ENCODE results near the gene LARGE2.

LARGE2 gene

DNA sequence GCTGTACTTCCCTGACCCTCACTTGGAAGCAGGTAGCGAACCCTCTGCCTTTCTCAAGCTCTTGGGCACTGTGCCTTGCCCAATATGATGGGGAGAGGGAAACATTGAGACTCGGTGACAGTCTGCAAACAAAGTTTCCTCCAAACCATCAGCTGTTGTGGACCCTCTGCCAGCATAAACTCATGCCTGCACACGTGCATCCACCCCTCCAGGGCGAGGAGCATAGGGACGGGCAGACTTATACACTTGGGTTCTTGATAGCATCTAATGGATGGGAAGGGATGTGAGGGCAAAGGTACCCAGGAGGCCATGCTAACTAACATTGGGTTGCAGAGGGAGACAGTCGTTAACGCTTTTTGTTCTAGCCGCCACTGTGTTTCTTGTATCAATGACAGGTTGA, 45.2 kb upstream of the LARGE2 start (continued):
- TF ChIP-seq TCF7L2 (IDR thresholded peaks at IDR 0.05; ENCODE audit: borderline replicate concordance, low read depth, low read length) (no peak), ZNF561 (tag by site-specific recombination; IDR thresholded peaks at IDR 0.05; ENCODE audit: borderline replicate concordance) (no peak), ZFP69B (tag by site-specific recombination; IDR thresholded peaks at IDR 0.05) (no peak), GFI1B (tag by site-specific recombination; IDR thresholded peaks at IDR 0.05) (no peak), KLF7 (tag by site-specific recombination; IDR thresholded peaks at IDR 0.05; ENCODE audit: borderline replicate concordance) (no peak), ZNF48 (tag by site-specific recombination; IDR thresholded peaks at IDR 0.05) (no peak), ZNF2 (tag by site-specific recombination; IDR thresholded peaks at IDR 0.05) (no peak), ZNF239 (tag by site-specific recombination; IDR thresholded peaks at IDR 0.05) (no peak)
- TF ChIP-seq, protein P1, sequence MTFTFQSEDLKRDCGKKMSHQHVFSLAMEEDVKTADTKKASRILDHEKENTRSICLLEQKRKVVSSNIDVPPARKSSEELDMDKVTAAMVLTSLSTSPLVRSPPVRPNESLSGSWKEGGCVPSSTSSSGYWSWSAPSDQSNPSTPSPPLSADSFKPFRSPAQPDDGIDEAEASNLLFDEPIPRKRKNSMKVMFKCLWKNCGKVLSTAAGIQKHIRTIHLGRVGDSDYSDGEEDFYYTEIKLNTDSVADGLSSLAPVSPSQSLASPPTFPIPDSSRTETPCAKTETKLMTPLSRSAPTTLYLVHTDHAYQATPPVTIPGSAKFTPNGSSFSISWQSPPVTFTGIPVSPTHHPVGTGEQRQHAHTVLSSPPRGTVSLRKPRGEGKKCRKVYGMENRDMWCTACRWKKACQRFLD (tag by site-specific recombination; IDR thresholded peaks at IDR 0.05), result no peak
- TF ChIP-seq, protein P2, sequence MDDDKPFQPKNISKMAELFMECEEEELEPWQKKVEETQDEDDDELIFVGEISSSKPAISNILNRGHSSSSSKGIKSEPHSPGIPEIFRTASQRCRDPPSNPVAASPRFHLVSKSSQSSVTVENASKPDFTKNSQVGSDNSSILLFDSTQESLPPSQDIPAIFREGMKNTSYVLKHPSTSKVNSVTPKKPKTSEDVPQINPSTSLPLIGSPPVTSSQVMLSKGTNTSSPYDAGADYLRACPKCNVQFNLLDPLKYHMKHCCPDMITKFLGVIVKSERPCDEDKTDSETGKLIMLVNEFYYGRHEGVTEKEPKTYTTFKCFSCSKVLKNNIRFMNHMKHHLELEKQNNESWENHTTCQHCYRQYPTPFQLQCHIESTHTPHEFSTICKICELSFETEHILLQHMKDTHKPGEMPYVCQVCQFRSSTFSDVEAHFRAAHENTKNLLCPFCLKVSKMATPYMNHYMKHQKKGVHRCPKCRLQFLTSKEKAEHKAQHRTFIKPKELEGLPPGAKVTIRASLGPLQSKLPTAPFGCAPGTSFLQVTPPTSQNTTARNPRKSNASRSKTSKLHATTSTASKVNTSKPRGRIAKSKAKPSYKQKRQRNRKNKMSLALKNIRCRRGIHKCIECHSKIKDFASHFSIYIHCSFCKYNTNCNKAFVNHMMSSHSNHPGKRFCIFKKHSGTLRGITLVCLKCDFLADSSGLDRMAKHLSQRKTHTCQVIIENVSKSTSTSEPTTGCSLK (tag by site-specific recombination; IDR thresholded peaks at IDR 0.05), result no peak

GRCh38 chr11:45877845-45878244, 44.6 kb upstream of the LARGE2 start:
- H3K4me3 ChIP-seq (ENCODE audit: low read depth, low read length), result no peak overlapping the region
- no peaks in the 10 kb centered on the region for H3K4me1 ChIP-seq (ENCODE audit: control insufficient read depth, insufficient read depth, low read length)
- H3K9me3 ChIP-seq (ENCODE audit: control insufficient read depth, insufficient read depth, low read depth, low read length), result no peaks in the 10 kb centered on the region
- no peak for TF ChIP-seq ZBTB21 (tag by site-specific recombination; IDR thresholded peaks at IDR 0.05)
- no peak overlapping the region for H3K27ac ChIP-seq (ENCODE audit: extremely low read depth, low read depth, low read length)
- CTCF ChIA-PET, result interaction anchor here (0.6 to 0.7 kb wide), 2 partner anchors 16 to 44 kb away, joined by 3 read pairs; no protein-coding TSS in a partner anchor
- H3K36me3 ChIP-seq (ENCODE audit: control insufficient read depth in 2 of 2, insufficient read depth in 1 of 2, low read length in 2 of 2), result peaks cover 0 to 37% of the 10 kb centered on the region in 2 experiments; a peak in 1 of 3 replicates
- POLR2A ChIA-PET, result no interaction called here

GRCh38 chr11:45879803-45880686, 42.4 kb upstream of the LARGE2 start:
- CTCF ChIA-PET, result interaction anchor here (0.5 to 0.9 kb wide), 5 partner anchors 8 to 127 kb away, joined by 3 to 5 read pairs (median 3); no protein-coding TSS in a partner anchor
- peaks cover 0 to 31% of the 10 kb centered on the region in 2 experiments; a peak in 1 of 3 replicates for H3K36me3 ChIP-seq (ENCODE audit: control insufficient read depth in 2 of 2, insufficient read depth in 1 of 2, low read length in 2 of 2)
- POLR2A ChIA-PET, result no interaction called here
- H3K27ac ChIP-seq (ENCODE audit: extremely low read depth, low read depth, low read length), result no peak overlapping the region
- no peak overlapping the region for H3K4me3 ChIP-seq (ENCODE audit: low read depth, low read length)
- no peaks in the 10 kb centered on the region for H3K4me1 ChIP-seq (ENCODE audit: control insufficient read depth, insufficient read depth, low read length)
- no peaks in the 10 kb centered on the region for H3K9me3 ChIP-seq (ENCODE audit: control insufficient read depth, insufficient read depth, low read depth, low read length)
- no peak for TF ChIP-seq HOXD13 (CRISPR knock-in tag; IDR thresholded peaks at IDR 0.05; ENCODE audit: borderline replicate concordance)
- TF ChIP-seq ZNF600 (tag by site-specific recombination; IDR thresholded peaks at IDR 0.05), result peak; percentile 44; the same call in 1 of the 2 replicates
- TF ChIP-seq ZNF629 (tag by site-specific recombination; IDR thresholded peaks at IDR 0.05), result peak; percentile 56
- no peak for TF ChIP-seq ZXDB (tag by site-specific recombination; IDR thresholded peaks at IDR 0.05)
- TF ChIP-seq WT1 (tag by site-specific recombination; IDR thresholded peaks at IDR 0.05), result no peak
- no peak for TF ChIP-seq ZNF664 (tag by site-specific recombination; IDR thresholded peaks at IDR 0.05)
- 0 out of 2 replicates have a peak, but pooled peaks have one; percentile 49 for TF ChIP-seq ZNF366 (tag by site-specific recombination; conservative IDR thresholded peaks at IDR 0.05)
- TF ChIP-seq ZNF660 (tag by site-specific recombination; IDR thresholded peaks at IDR 0.05), result peak; percentile 69; the same call in 1 of the 2 replicates
- TF ChIP-seq ZEB2 (tag by site-specific recombination; IDR thresholded peaks at IDR 0.05), result peak; percentile 58
- peak; percentile 66 for TF ChIP-seq ZNF184 (tag by site-specific recombination; IDR thresholded peaks at IDR 0.05)
- TF ChIP-seq, protein P3, sequence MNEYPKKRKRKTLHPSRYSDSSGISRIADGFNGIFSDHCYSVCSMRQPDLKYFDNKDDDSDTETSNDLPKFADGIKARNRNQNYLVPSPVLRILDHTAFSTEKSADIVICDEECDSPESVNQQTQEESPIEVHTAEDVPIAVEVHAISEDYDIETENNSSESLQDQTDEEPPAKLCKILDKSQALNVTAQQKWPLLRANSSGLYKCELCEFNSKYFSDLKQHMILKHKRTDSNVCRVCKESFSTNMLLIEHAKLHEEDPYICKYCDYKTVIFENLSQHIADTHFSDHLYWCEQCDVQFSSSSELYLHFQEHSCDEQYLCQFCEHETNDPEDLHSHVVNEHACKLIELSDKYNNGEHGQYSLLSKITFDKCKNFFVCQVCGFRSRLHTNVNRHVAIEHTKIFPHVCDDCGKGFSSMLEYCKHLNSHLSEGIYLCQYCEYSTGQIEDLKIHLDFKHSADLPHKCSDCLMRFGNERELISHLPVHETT (tag by site-specific recombination; IDR thresholded peaks at IDR 0.05), result peak; percentile 33; the same call in 1 of the 2 replicates
- TF ChIP-seq, protein P4, sequence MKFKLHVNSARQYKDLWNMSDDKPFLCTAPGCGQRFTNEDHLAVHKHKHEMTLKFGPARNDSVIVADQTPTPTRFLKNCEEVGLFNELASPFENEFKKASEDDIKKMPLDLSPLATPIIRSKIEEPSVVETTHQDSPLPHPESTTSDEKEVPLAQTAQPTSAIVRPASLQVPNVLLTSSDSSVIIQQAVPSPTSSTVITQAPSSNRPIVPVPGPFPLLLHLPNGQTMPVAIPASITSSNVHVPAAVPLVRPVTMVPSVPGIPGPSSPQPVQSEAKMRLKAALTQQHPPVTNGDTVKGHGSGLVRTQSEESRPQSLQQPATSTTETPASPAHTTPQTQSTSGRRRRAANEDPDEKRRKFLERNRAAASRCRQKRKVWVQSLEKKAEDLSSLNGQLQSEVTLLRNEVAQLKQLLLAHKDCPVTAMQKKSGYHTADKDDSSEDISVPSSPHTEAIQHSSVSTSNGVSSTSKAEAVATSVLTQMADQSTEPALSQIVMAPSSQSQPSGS (tag by site-specific recombination; IDR thresholded peaks at IDR 0.05; ENCODE audit: low read depth), result no peak
- 0 out of 2 replicates have a peak, but pooled peaks have one; percentile 24 for TF ChIP-seq EGR2 (tag by site-specific recombination; IDR thresholded peaks at IDR 0.05; ENCODE audit: low read depth)
- TF ChIP-seq ZBTB17 (tag by site-specific recombination; IDR thresholded peaks at IDR 0.05), result peak; percentile 57; the same call in 1 of the 2 replicates
- peak; percentile 42; the same call in 1 of the 2 replicates for TF ChIP-seq PRDM1 (tag by site-specific recombination; IDR thresholded peaks at IDR 0.05)
- peak; percentile 71 for TF ChIP-seq ZIC2 (tag by site-specific recombination; IDR thresholded peaks at IDR 0.05)
- TF ChIP-seq ZNF335 (tag by site-specific recombination; conservative IDR thresholded peaks at IDR 0.05), result 0 out of 2 replicates have a peak, but pooled peaks have one; percentile 27
